ENCODE data around the gene ECT2L.

GRCh38 chr6:138803331-138803730, 7.4 kb downstream of the ECT2L start:
- TF ChIP-seq ISL1 (CRISPR knock-in tag; IDR thresholded peaks at IDR 0.05) (no peak), ZC3H10 (CRISPR knock-in tag; IDR thresholded peaks at IDR 0.05) (no peak), ZFP3 (CRISPR knock-in tag; IDR thresholded peaks at IDR 0.05) (no peak), TCF4 (CRISPR knock-in tag; IDR thresholded peaks at IDR 0.05; ENCODE audit: borderline replicate concordance) (no peak)
- TF ChIP-seq, protein P1, sequence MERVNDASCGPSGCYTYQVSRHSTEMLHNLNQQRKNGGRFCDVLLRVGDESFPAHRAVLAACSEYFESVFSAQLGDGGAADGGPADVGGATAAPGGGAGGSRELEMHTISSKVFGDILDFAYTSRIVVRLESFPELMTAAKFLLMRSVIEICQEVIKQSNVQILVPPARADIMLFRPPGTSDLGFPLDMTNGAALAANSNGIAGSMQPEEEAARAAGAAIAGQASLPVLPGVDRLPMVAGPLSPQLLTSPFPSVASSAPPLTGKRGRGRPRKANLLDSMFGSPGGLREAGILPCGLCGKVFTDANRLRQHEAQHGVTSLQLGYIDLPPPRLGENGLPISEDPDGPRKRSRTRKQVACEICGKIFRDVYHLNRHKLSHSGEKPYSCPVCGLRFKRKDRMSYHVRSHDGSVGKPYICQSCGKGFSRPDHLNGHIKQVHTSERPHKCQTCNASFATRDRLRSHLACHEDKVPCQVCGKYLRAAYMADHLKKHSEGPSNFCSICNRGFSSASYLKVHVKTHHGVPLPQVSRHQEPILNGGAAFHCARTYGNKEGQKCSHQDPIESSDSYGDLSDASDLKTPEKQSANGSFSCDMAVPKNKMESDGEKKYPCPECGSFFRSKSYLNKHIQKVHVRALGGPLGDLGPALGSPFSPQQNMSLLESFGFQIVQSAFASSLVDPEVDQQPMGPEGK (CRISPR knock-in tag; IDR thresholded peaks at IDR 0.05; ENCODE audit: borderline replicate concordance): no peak

Data from SK-N-SH treated with all-trans-retinoic acid at 6 μM for 48 hours (cell line).